K562 (cell line): ENCODE measurements around the gene PCSK6.

Experiments used
- FOXA3 ChIP-seq, 2 experiments: fragments of 450-650 bp in 1 of 2; sonication (generic) in 1 of 2; formaldehyde crosslinking; IDR thresholded peaks in 1 of 2; conservative IDR thresholded peaks in 1 of 2; 2 replicates each; pipeline versions ENCODE4 v1.4.0 to v1.8.0; 2020 to 2022; ENCODE audit warnings: mild to moderate bottlenecking in 2 of 2, missing genetic modification reagents in 1 of 2
- HBP1 ChIP-seq: fragments of 450-650 bp; formaldehyde crosslinking; IDR thresholded peaks from 2 replicates; pipeline ENCODE4 v1.4.0; 2022; ENCODE audit warnings: missing genetic modification characterization
- KAT2B ChIP-seq: IDR thresholded peaks from one replicate; pipeline ENCODE4 v1.6.1; 2012; ENCODE audit warnings: low read depth, mild to moderate bottlenecking, control low read depth, inconsistent platforms, low read length, moderate library complexity
- MEF2A ChIP-seq: IDR thresholded peaks from 2 replicates; pipeline ENCODE4 v1.6.1; 2011; ENCODE audit warnings: low read depth, mild to moderate bottlenecking, low read length, moderate library complexity; ENCODE audit not compliant: control insufficient read depth
- POLR2AphosphoS5 ChIP-seq: IDR thresholded peaks from 2 replicates; pipeline ENCODE4 v1.6.1; 2011; ENCODE audit warnings: mild to moderate bottlenecking, low read depth, low read length, moderate library complexity; ENCODE audit not compliant: control insufficient read depth, insufficient read depth
- SMC3 ChIP-seq: conservative IDR thresholded peaks from 2 replicates; pipeline ENCODE4 v1.6.1; 2011; ENCODE audit warnings: low read depth, low read length, improper control_type of control experiment; ENCODE audit not compliant: insufficient read depth
- ZNF23 ChIP-seq: fragments of 250-450 bp; sonication (Bioruptor Pico); IDR thresholded peaks from 2 replicates; pipeline ENCODE4 v1.4.0; 2020; ENCODE audit warnings: mild to moderate bottlenecking
- ZNF354B ChIP-seq: fragments of 250-450 bp; sonication (Bioruptor Pico); IDR thresholded peaks from 2 replicates; pipeline ENCODE4 v1.4.0; 2020

DNA sequence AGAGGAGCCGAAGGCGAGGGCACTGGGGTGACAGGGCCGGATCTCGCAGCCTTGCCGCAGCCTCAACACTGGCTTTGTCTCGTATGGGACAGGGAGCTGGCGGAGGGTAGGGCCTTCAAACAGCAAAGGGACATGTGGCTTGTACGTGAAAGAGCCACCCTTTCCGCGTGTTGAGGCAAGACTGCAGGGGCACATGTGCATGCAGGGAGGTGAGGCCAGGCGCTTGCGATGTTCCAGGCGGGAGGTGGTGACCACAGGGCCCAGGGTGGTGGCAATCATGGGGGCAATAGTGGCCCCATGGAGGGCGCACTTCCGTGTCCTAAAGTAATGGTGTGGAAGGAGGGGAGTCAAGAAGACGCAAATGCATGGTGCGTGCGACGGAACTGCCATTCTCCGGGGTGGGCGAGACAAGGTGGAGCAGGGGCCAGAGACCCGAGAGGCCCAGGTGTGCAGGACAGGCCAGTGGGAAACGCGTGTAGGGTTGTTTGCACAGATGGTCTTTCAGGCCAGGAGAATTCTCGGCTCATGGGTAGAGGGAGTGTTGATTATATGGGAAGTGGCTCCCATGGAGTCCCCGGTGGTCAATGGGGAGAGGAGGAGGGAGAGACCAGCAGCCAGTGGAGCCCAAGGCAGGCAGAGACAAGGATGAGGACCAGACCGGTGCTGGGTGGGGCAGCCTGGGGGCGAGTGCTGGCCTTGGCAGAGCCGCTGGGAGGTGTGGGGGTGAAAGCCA lies 45.8 kb upstream of the PCSK6 start:
- TF ChIP-seq ZNF354B (CRISPR knock-in tag) (no peak), POLR2AphosphoS5 (no peak), MEF2A (no peak), ZNF23 (CRISPR knock-in tag) (no peak), KAT2B (no peak), FOXA3 (CRISPR knock-in tag; conservative IDR thresholded peaks at IDR 0.05 in 1 of 2, IDR thresholded peaks at IDR 0.05 in 1 of 2) (no peak), HBP1 (CRISPR knock-in tag) (no peak), SMC3 (no peak)
